HL-60 (cell line): ENCODE data around the gene MBTD1.

Experiments used
- CTCF ChIP-seq: IDR thresholded peaks from one replicate; pipeline ENCODE4 v1.5.1; 2011; ENCODE audit warnings: low read length, control low read depth, inconsistent platforms; ENCODE audit not compliant: insufficient read depth
- POLR2AphosphoS5 ChIP-seq: IDR thresholded peaks from 2 replicates; pipeline ENCODE4 v1.6.1; 2012; ENCODE audit warnings: low read depth

GRCh38 chr17:51132964-51133319 is 126.9 kb downstream of the MBTD1 start:
- TF ChIP-seq CTCF, result no peak
- no peak for TF ChIP-seq POLR2AphosphoS5
